Stomach (tissue), 9 donors: ENCODE data around the gene THAP3. TPM values are rescaled to one million over a fixed set of nuclear protein-coding genes. Genes with fewer than 3 reads are reported as not detected.
"Not testable (repeated sequence)": the region's sequence is repeated elsewhere in the genome, so short reads cannot be mapped to it uniquely, and the experiment has no call there.

Experiments used
- DNase-seq, 2 donors: peaks; one replicate each; pipeline versions ENCODE4 v3.0.0 to v3.0.0-alpha.2; 2013 to 2019
- H3K27ac ChIP-seq, 5 donors: fragments of 200-600 bp in 4 of 5; sonication (generic) in 4 of 5; one replicate each; pipeline ENCODE4 v1.5.1; 2013 to 2019; ENCODE audit warnings: mild to moderate bottlenecking in 1 of 5, moderate library complexity in 1 of 5
- H3K27me3 ChIP-seq, 3 donors: fragments of 200-600 bp; sonication (generic); one replicate each; pipeline ENCODE4 v1.5.1; 2017 to 2019; ENCODE audit warnings: mixed run types in 1 of 3
- H3K36me3 ChIP-seq, 4 donors: fragments of 200-600 bp; sonication (generic); 1 replicate in 3 of 4; 2 replicates in 1 of 4; pipeline ENCODE4 v1.5.1; 2016 to 2019
- H3K4me1 ChIP-seq, 4 donors: fragments of 200-600 bp; sonication (generic); one replicate each; pipeline ENCODE4 v1.5.1; 2016 to 2019
- H3K4me3 ChIP-seq, 4 donors: fragments of 200-600 bp; sonication (generic) in 3 of 4; one replicate each; pipeline ENCODE4 v1.5.1; 2016 to 2019; ENCODE audit warnings: mild to moderate bottlenecking in 1 of 4
- H3K9me3 ChIP-seq, 4 donors: fragments of 200-600 bp; sonication (generic); one replicate each; pipeline ENCODE4 v1.5.1; 2016 to 2019
- CTCF ChIP-seq, 7 experiments: fragments of 450-650 bp in 4 of 7; fragments of 200-600 bp in 3 of 7; sonication (generic) in 3 of 7; IDR thresholded peaks; one replicate each; pipeline ENCODE4 v1.5.1; 2016 to 2019; ENCODE audit warnings: antibody characterized with exemption in 7 of 7, control low read depth in 2 of 7, mild to moderate bottlenecking in 1 of 7
- EP300 ChIP-seq: sonication (generic); formaldehyde crosslinking; IDR thresholded peaks from one replicate; pipeline ENCODE4 v1.6.1; 2017; ENCODE audit warnings: antibody characterized with exemption
- POLR2A ChIP-seq, 4 donors: fragments of 450-650 bp; IDR thresholded peaks; one replicate each; pipeline ENCODE4 v1.6.1; 2016; ENCODE audit warnings: antibody characterized with exemption in 4 of 4, control low read depth in 2 of 4, mild to moderate bottlenecking in 1 of 4, moderate library complexity in 1 of 4
- POLR2AphosphoS5 ChIP-seq, 3 donors: sonication (generic); formaldehyde crosslinking; IDR thresholded peaks; one replicate each; pipeline ENCODE4 v1.6.1; 2016; ENCODE audit warnings: antibody characterized with exemption in 3 of 3
- WGBS, 5 donors: extraction: QIAGEN DNeasy Blood & Tissue Kit in 3 of 5; methylation state at CpG; one replicate each; pipeline versions ENCODE4 v1.1.5 to v1.1.7; 2013 to 2018; 5-methylcytosine and 5-hydroxymethylcytosine counted together
- intact Hi-C: fragments of 100-400 bp; cut with DNase I; formaldehyde crosslinking; loops from one replicate; pipeline ENCODE4 v1.15.1; 2023; ENCODE audit warnings: low total_unique reads
- polyA plus RNA-seq, 3 donors: library from polyadenylated mRNA; stranded (reverse); fragments of 200-250 nt; gene quantifications; one replicate each; pipeline ENCODE4 v1.2.3, GENCODE V29; 2013
- total RNA-seq, 5 donors: library from RNA; depleted of rRNA; stranded (reverse); fragments of >200 nt; gene quantifications; one replicate each; pipeline versions ENCODE4 v1.1.0 to v1.2.3, GENCODE V29; 2014 to 2016
- donor health status: healthy with polysubstance abuse.
- donor health status: Bipolar disorder and iron deficiency.
- donor health status: healthy.

The THAP3 gene
- total and polyA plus RNA-seq, 8 donors = 5.8 to 116 (median 17.3) TPM

DNA sequence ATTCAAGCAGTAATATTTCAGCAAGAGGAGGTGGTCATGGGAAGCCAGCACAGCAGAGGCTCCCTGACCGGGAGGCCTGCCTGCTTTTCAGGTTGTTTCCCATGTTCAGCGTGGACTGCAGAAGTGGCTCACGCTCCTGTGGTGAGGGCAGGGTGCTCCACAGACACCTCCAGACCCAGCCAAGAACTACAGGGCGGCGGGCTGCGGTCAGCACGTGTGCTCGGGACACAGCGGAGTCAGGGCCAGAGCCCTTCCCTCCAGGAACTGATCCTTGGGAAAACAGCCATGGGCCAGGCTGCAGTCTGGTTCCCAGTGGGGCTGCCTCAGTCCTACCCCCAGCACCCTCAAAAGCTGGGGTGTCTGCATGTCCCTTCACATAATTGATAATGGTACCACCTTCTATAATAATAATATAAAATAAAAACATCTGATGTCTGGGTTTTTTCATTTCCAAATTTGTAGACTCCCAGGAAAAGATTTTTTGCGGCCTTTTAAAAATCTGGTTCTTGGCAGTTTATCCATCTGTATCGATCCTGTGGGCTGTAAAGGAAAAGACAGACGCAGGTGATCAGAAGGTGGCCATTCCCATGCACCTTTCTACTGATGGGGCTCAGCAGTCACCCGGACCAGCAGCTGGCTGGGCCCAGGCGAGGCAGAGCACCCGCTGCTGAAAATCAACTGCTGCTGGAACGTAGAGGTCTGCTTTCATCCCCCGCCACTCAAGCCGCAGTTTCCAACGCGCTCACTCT is 10.7 kb downstream of the THAP3 start:
- DNase-seq = no peak
- Histone ChIP-seq H3K4me1 (peaks cover 0 to 5% (median 0%) of the 10 kb centered on the region in 4 donors), H3K4me3 (no peak overlapping the region), H3K27me3 (no peaks in the 10 kb centered on the region), H3K36me3 (peaks cover 67 to 100% (median 100%) of the 10 kb centered on the region in 4 donors), H3K9me3 (no peaks in the 10 kb centered on the region), H3K27ac (no peak overlapping the region)
- WGBS, 5 donors = 86 to 91% (median 90%) methylated on average over 20 of the region's 20 CpGs
- TF ChIP-seq EP300 (no peak), POLR2AphosphoS5 (IDR thresholded peaks at IDR 0.05) (no peak), CTCF (IDR thresholded peaks at IDR 0.05) (no peak), POLR2A (IDR thresholded peaks at IDR 0.05) (no peak)
- intact Hi-C loops = no loop called here

- DNase-seq = no peak
- Histone ChIP-seq H3K27ac (no peak overlapping the region), H3K4me1 (peaks cover 0 to 5% (median 0%) of the 10 kb centered on the region in 4 donors), H3K36me3 (peaks cover 63 to 100% (median 100%) of the 10 kb centered on the region in 4 donors), H3K4me3 (no peak overlapping the region), H3K27me3 (no peaks in the 10 kb centered on the region), H3K9me3 (no peaks in the 10 kb centered on the region)
- TF ChIP-seq CTCF (IDR thresholded peaks at IDR 0.05) (no peak), EP300 (no peak), POLR2A (IDR thresholded peaks at IDR 0.05) (no peak), POLR2AphosphoS5 (IDR thresholded peaks at IDR 0.05) (no peak)
- intact Hi-C loops = no loop called here
- whole genome bisulfite sequencing, 5 donors = 61 to 86% (median 82%) methylated on average over 13 to 16 of the region's 16 CpGs
Observed at GRCh38 chr1:6635910-6636760, 11.5 kb downstream of the THAP3 start.

GRCh38 chr1:6636778-6637177 is 12.1 kb downstream of the THAP3 start:
- WGBS, 5 donors = 90 to 95% (median 91%) methylated on average over 6 of the region's 6 CpGs
- H3K4me3 ChIP-seq, H3K27me3 ChIP-seq, H3K4me1 ChIP-seq, DNase-seq, intact Hi-C loops, H3K9me3 ChIP-seq, H3K27ac ChIP-seq: not testable (repeated sequence)
- peaks cover 63 to 100% (median 99%) of the 10 kb centered on the region in 4 donors for H3K36me3 ChIP-seq

DNA sequence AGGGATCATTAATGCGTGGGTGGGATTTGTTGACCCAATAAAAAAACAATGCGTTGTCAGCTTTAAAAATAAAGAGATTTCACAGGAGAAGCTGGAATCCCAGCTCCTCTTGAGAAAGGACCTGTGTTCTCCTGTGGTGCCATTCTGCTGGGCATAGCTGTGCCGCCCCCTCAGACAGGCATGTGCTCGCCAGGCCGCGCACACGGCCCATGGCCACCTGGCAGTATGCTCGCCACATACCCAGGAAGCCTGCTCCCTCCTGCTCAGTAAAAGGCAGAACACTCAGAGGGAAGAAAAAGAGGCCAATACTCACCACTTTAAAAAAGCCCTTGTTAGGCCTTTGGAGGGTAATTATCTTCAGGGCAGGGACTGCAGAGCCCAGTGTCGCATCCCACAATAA is 13.1 kb downstream of the THAP3 start:
- no peak for DNase-seq
- H3K4me3 ChIP-seq = no peak overlapping the region
- peaks cover 0 to 5% (median 0%) of the 10 kb centered on the region in 4 donors for H3K4me1 ChIP-seq
- intact Hi-C loops = no loop called here
- 83 to 92% (median 92%) methylated on average over 9 of the region's 9 CpGs for WGBS, 5 donors
- no peaks in the 10 kb centered on the region for H3K9me3 ChIP-seq
- H3K36me3 ChIP-seq = peaks cover 53 to 100% (median 99%) of the 10 kb centered on the region in 4 donors
- H3K27ac ChIP-seq = peak overlapping the region in 2 of 5 donors; percentile 14 to 47
- TF ChIP-seq EP300 (no peak), POLR2AphosphoS5 (IDR thresholded peaks at IDR 0.05) (no peak), POLR2A (IDR thresholded peaks at IDR 0.05) (no peak), CTCF (IDR thresholded peaks at IDR 0.05) (no peak)
- no peaks in the 10 kb centered on the region for H3K27me3 ChIP-seq
